Ectodermal cell (in vitro differentiated cells): ENCODE data around the gene NUFIP2.
"Not testable (repeated sequence)": the region's sequence is repeated elsewhere in the genome, so short reads cannot be mapped to it uniquely, and the experiment has no call there.

Source experiments
- H3K27ac ChIP-seq: 2 replicates; pipeline ENCODE4 v1.7.0; 2013; ENCODE audit warnings: mild to moderate bottlenecking, low read depth, low read length; ENCODE audit not compliant: insufficient read depth, poor library complexity, severe bottlenecking
- H3K27me3 ChIP-seq: 2 replicates; pipeline ENCODE4 v1.7.0; 2013; ENCODE audit warnings: mild to moderate bottlenecking, low read length; ENCODE audit not compliant: insufficient read depth, control insufficient read depth, poor library complexity, severe bottlenecking
- H3K36me3 ChIP-seq: one replicate; pipeline ENCODE4 v1.7.0; 2013; ENCODE audit warnings: low read length; ENCODE audit not compliant: control insufficient read depth, insufficient read depth
- H3K4me1 ChIP-seq: one replicate; pipeline ENCODE4 v1.7.0; 2013; ENCODE audit warnings: low read length; ENCODE audit not compliant: control insufficient read depth, insufficient read depth
- H3K4me3 ChIP-seq: 2 replicates; pipeline ENCODE4 v1.7.0; 2013; ENCODE audit warnings: low read depth, low read length, control low read depth; ENCODE audit not compliant: insufficient read depth
- H3K9me3 ChIP-seq: 2 replicates; pipeline ENCODE4 v1.7.0; 2013; ENCODE audit warnings: mild to moderate bottlenecking, low read length, moderate library complexity; ENCODE audit not compliant: control insufficient read depth
- WGBS, 2 experiments: methylation state at CpG; one replicate each; pipeline ENCODE4 v1.1.7; 2013; ENCODE audit warnings: missing lambda C conversion rate in 2 of 2; 5-methylcytosine and 5-hydroxymethylcytosine counted together

The NUFIP2 gene

GRCh38 chr17:29240477-29240876 is 53.5 kb downstream of the NUFIP2 start:
- Histone ChIP-seq H3K27me3 (no peaks in the 10 kb centered on the region), H3K9me3 (no peaks in the 10 kb centered on the region), H3K36me3 (no peaks in the 10 kb centered on the region), H3K4me3 (no peak overlapping the region), H3K4me1 (peaks cover 20% of the 10 kb centered on the region), H3K27ac (peak overlapping the region; percentile 97)
- 27 to 33% methylated on average over 1 to 2 of the region's 2 CpGs for WGBS, 2 experiments

- no peak overlapping the region for H3K27ac ChIP-seq
- H3K9me3 ChIP-seq = no peaks in the 10 kb centered on the region
- H3K4me1 ChIP-seq = peaks cover 20% of the 10 kb centered on the region
- 93 to 96% methylated on average over 8 of the region's 8 CpGs for WGBS, 2 experiments
- H3K4me3 ChIP-seq = no peak overlapping the region
- no peaks in the 10 kb centered on the region for H3K36me3 ChIP-seq
- no peaks in the 10 kb centered on the region for H3K27me3 ChIP-seq
Measured at GRCh38 chr17:29238133-29238850, 55.7 kb downstream of the NUFIP2 start.

GRCh38 chr17:29237476-29238132 is 56.3 kb downstream of the NUFIP2 start:
- H3K9me3 ChIP-seq = no peaks in the 10 kb centered on the region
- no peaks in the 10 kb centered on the region for H3K27me3 ChIP-seq
- H3K4me3 ChIP-seq = no peak overlapping the region
- WGBS, 2 experiments = 95 to 97% methylated on average over 3 of the region's 3 CpGs
- peaks cover 20% of the 10 kb centered on the region for H3K4me1 ChIP-seq
- H3K36me3 ChIP-seq = no peaks in the 10 kb centered on the region
- H3K27ac ChIP-seq = no peak overlapping the region

- Histone ChIP-seq H3K9me3 (no peaks in the 10 kb centered on the region), H3K4me3 (no peak overlapping the region), H3K27ac (no peak overlapping the region), H3K36me3 (no peaks in the 10 kb centered on the region), H3K4me1 (peaks cover 9% of the 10 kb centered on the region), H3K27me3 (no peaks in the 10 kb centered on the region)
- WGBS, 2 experiments = 98% methylated on average over 3 of the region's 3 CpGs
Measured at GRCh38 chr17:29235904-29236303, 58.0 kb downstream of the NUFIP2 start.

- H3K36me3 ChIP-seq, H3K4me3 ChIP-seq, H3K4me1 ChIP-seq, H3K27me3 ChIP-seq, H3K27ac ChIP-seq, H3K9me3 ChIP-seq: not testable (repeated sequence)
- WGBS, 2 experiments = 92 to 97% methylated on average over 5 to 7 of the region's 7 CpGs
Measured at GRCh38 chr17:29234972-29235371, 59.0 kb downstream of the NUFIP2 start.

- H3K27ac ChIP-seq = no peak overlapping the region
- no peaks in the 10 kb centered on the region for H3K9me3 ChIP-seq
- H3K27me3 ChIP-seq = no peaks in the 10 kb centered on the region
- no peak overlapping the region for H3K4me3 ChIP-seq
- no peaks in the 10 kb centered on the region for H3K4me1 ChIP-seq
- H3K36me3 ChIP-seq = no peaks in the 10 kb centered on the region
- 90 to 100% methylated on average over 1 of the region's 1 CpG for WGBS, 2 experiments
Measured at GRCh38 chr17:29233301-29233700, 60.6 kb downstream of the NUFIP2 start.

- Histone ChIP-seq H3K36me3 (no peaks in the 10 kb centered on the region), H3K4me3 (no peak overlapping the region), H3K27ac (no peak overlapping the region), H3K27me3 (no peaks in the 10 kb centered on the region), H3K4me1 (no peaks in the 10 kb centered on the region), H3K9me3 (no peaks in the 10 kb centered on the region)
Measured at GRCh38 chr17:29225396-29225795, 68.6 kb downstream of the NUFIP2 start.

- H3K4me3 ChIP-seq, H3K27me3 ChIP-seq, H3K27ac ChIP-seq, H3K9me3 ChIP-seq, H3K36me3 ChIP-seq, H3K4me1 ChIP-seq: not testable (repeated sequence)
- 93 to 96% methylated on average over 9 of the region's 11 CpGs for WGBS, 2 experiments
Measured at GRCh38 chr17:29221338-29221737, 72.6 kb downstream of the NUFIP2 start.

- Histone ChIP-seq H3K27me3 (no peaks in the 10 kb centered on the region), H3K4me1 (no peaks in the 10 kb centered on the region), H3K27ac (no peak overlapping the region), H3K4me3 (no peak overlapping the region), H3K36me3 (no peaks in the 10 kb centered on the region), H3K9me3 (no peaks in the 10 kb centered on the region)
- 29 to 32% methylated on average over 14 of the region's 14 CpGs for WGBS, 2 experiments
Measured at GRCh38 chr17:29219378-29220047, 74.4 kb downstream of the NUFIP2 start.

GRCh38 chr17:29216856-29217255 is 77.1 kb downstream of the NUFIP2 start:
- no peaks in the 10 kb centered on the region for H3K36me3 ChIP-seq
- no peak overlapping the region for H3K27ac ChIP-seq
- no peaks in the 10 kb centered on the region for H3K27me3 ChIP-seq
- no peaks in the 10 kb centered on the region for H3K4me1 ChIP-seq
- WGBS, 2 experiments = 91 to 92% methylated on average over 5 of the region's 5 CpGs
- no peaks in the 10 kb centered on the region for H3K9me3 ChIP-seq
- no peak overlapping the region for H3K4me3 ChIP-seq
